Suprapubic skin (tissue), 4 donors: ENCODE data around the gene LYPD1.

Experiments used
- CTCF ChIP-seq, 2 donors: fragments of 200-600 bp in 1 of 2; fragments of 450-650 bp in 1 of 2; sonication (generic) in 1 of 2; IDR thresholded peaks; one replicate each; pipeline ENCODE4 v1.5.1; 2016 to 2019; ENCODE audit warnings: antibody characterized with exemption in 2 of 2, mild to moderate bottlenecking in 1 of 2, moderate library complexity in 1 of 2
- EP300 ChIP-seq: sonication (generic); formaldehyde crosslinking; IDR thresholded peaks from one replicate; pipeline ENCODE4 v1.6.1; 2017; ENCODE audit warnings: antibody characterized with exemption
- POLR2A ChIP-seq, 2 donors: fragments of 450-650 bp; IDR thresholded peaks; one replicate each; pipeline ENCODE4 v1.6.1; 2017; ENCODE audit warnings: antibody characterized with exemption in 2 of 2, mild to moderate bottlenecking in 2 of 2, moderate library complexity in 2 of 2
- POLR2AphosphoS5 ChIP-seq, 3 donors: sonication (generic); formaldehyde crosslinking; IDR thresholded peaks; one replicate each; pipeline ENCODE4 v1.6.1; 2017; ENCODE audit warnings: antibody characterized with exemption in 3 of 3

- TF ChIP-seq EP300 (no peak), POLR2AphosphoS5 (IDR thresholded peaks at IDR 0.05) (no peak), POLR2A (IDR thresholded peaks at IDR 0.05) (no peak), CTCF (IDR thresholded peaks at IDR 0.05) (no peak)
Observed at GRCh38 chr2:132595186-132595585, 74.8 kb downstream of the LYPD1 start.
